Panc1 (cell line): ENCODE results near the gene CLIC1. TPM values are rescaled to one million over a fixed set of nuclear protein-coding genes. Genes with fewer than 3 reads are reported as not detected.

Source experiments
- ATAC-seq: fragments of 200-7000 bp; cut with Tn5 transposase; 2 replicates; pipeline ENCODE4 v1.9.1; 2020; ENCODE audit warnings: mild to moderate bottlenecking, moderate library complexity
- BruUV-seq: library from RNA; stranded (reverse); fragments of 400-500 nt; replicated peaks from 2 replicates; lab custom pipeline; 2021; lab: Mats Ljungman, UMichigan
- CTCF ChIA-PET: fragments of 300-600 bp; sonication (Branson Sonifier 250); formaldehyde crosslinking; loops from one replicate; lab custom pipeline; 2022; ENCODE audit warnings: antibody characterized with exemption; lab: Charles Lee
- POLR2A ChIA-PET: fragments of 300-600 bp; sonication (Branson Sonifier 250); formaldehyde crosslinking; loops from one replicate; lab custom pipeline; 2022; ENCODE audit warnings: antibody characterized with exemption; lab: Charles Lee
- DNase-seq: peaks from one replicate; pipeline ENCODE4 v3.0.0-alpha.2; 2010; ENCODE audit warnings: low read depth, low spot score
- H3K27ac ChIP-seq: 2 replicates; pipeline ENCODE4 v1.5.1; 2011; ENCODE audit warnings: mild to moderate bottlenecking, low read length, inconsistent platforms
- H3K27me3 ChIP-seq: fragments of 200-500 bp; sonication (Bioruptor generic); 2 replicates; pipeline ENCODE4 v1.6.0; 2014; ENCODE audit warnings: low read length, inconsistent platforms; ENCODE audit not compliant: control insufficient read depth, insufficient read depth
- H3K36me3 ChIP-seq: fragments of 200-500 bp; sonication (Bioruptor generic); 2 replicates; pipeline ENCODE4 v1.5.1; 2014; ENCODE audit warnings: inconsistent platforms, mild to moderate bottlenecking, low read length, moderate library complexity; ENCODE audit not compliant: control insufficient read depth, insufficient read depth
- H3K4me1 ChIP-seq: 2 replicates; pipeline ENCODE4 v1.5.1; 2011; ENCODE audit warnings: inconsistent platforms, mild to moderate bottlenecking, low read length, moderate library complexity; ENCODE audit not compliant: control insufficient read depth, insufficient read depth
- H3K4me3 ChIP-seq, 2 experiments: 2 replicates each; pipeline ENCODE4 v1.5.1; 2011 to 2012; ENCODE audit warnings: low read depth in 2 of 2, low read length in 2 of 2, mild to moderate bottlenecking in 2 of 2, inconsistent platforms in 1 of 2, moderate library complexity in 1 of 2
- H3K9me3 ChIP-seq: fragments of 200-500 bp; sonication (Bioruptor generic); 2 replicates; pipeline ENCODE4 v1.5.1; 2014; ENCODE audit warnings: low read depth, mild to moderate bottlenecking, inconsistent platforms, low read length, moderate library complexity; ENCODE audit not compliant: control insufficient read depth, insufficient read depth
- CTCF ChIP-seq: fragments of 450-650 bp; IDR thresholded peaks from 2 replicates; pipeline ENCODE4 v1.5.1; 2017; ENCODE audit warnings: mild to moderate bottlenecking
- POLR2AphosphoS5 ChIP-seq: IDR thresholded peaks from 2 replicates; pipeline ENCODE4 v1.6.1; 2012; ENCODE audit warnings: mild to moderate bottlenecking, low read depth, low read length, moderate library complexity
- REST ChIP-seq, 2 experiments: IDR thresholded peaks; 2 replicates each; pipeline ENCODE4 v1.6.1; 2011 to 2012; ENCODE audit warnings: low read depth in 2 of 2, control low read depth in 1 of 2, low read length in 1 of 2, mild to moderate bottlenecking in 1 of 2, moderate library complexity in 1 of 2; ENCODE audit not compliant: insufficient read depth in 1 of 2
- SIN3A ChIP-seq: IDR thresholded peaks from 2 replicates; pipeline ENCODE4 v1.6.1; 2012; ENCODE audit warnings: low read depth, mild to moderate bottlenecking, low read length, moderate library complexity, borderline replicate concordance; ENCODE audit not compliant: insufficient read depth
- TCF7L2 ChIP-seq: IDR thresholded peaks from 2 replicates; pipeline ENCODE4 v1.6.1; 2011; ENCODE audit warnings: mild to moderate bottlenecking, low read depth, low read length, inconsistent platforms
- in situ Hi-C: cut with HindIII; loops from 2 replicates; pipeline ENCODE4 v1.10.0; 2016; ENCODE audit warnings: low sequenced_read_pairs, low pct_unique_long_range_greater_than_20kb
- intact Hi-C: fragments of 100-400 bp; cut with micrococcal nuclease; formaldehyde crosslinking; loops from one replicate; pipeline ENCODE4 v1.10.0; 2022; ENCODE audit not compliant: unreplicated experiment
- total RNA-seq: library from RNA; stranded (reverse); gene quantifications from one replicate; pipeline ENCODE4 v1.2.1, GENCODE V29; 2021; ENCODE audit not compliant: unreplicated experiment

The CLIC1 gene
- total RNA-seq, 1 experiment from 2014 or later, result 583 TPM

- H3K4me1 ChIP-seq, result peaks cover 38% of the 10 kb centered on the region
- no peaks in the 10 kb centered on the region for H3K9me3 ChIP-seq
- peaks cover 22% of the 10 kb centered on the region for H3K36me3 ChIP-seq
- no TSS peak for BruUV-seq
- DNase-seq (no peak), ATAC-seq (peak; percentile 13; the same call in 1 of the 2 replicates)
- intact Hi-C loops, result loop anchor here (10.0 kb wide), 1 partner anchor 104 kb away; no protein-coding TSS in a partner anchor
- peak overlapping the region; percentile 83 to 85 for H3K4me3 ChIP-seq
- ChIA-PET POLR2A (interaction anchor here (1.0 to 1.9 kb wide), 2 partner anchors 9 to 78 kb away, joined by 3 to 5 read pairs; partner anchors contain the start of genes BAG6 and MSH5), CTCF (interaction anchor here (0.7 to 1.5 kb wide), 4 partner anchors 8 to 42 kb away, joined by 3 read pairs; no protein-coding TSS in a partner anchor)
- H3K27me3 ChIP-seq, result no peaks in the 10 kb centered on the region
- H3K27ac ChIP-seq, result peak overlapping the region; percentile 91
- in situ Hi-C loops, result no loop called here
- no peak for TF ChIP-seq REST (IDR thresholded peaks at IDR 0.05; ENCODE audit: insufficient read depth in 1 of 2, low read depth in 2 of 2, low read length in 1 of 2)
- no peak for TF ChIP-seq TCF7L2
These were observed 5.7 kb downstream of the CLIC1 start for GRCh38 chr6:31730631-31731086.

- Histone ChIP-seq H3K9me3 (no peaks in the 10 kb centered on the region), H3K36me3 (peaks cover 21% of the 10 kb centered on the region), H3K27me3 (no peaks in the 10 kb centered on the region), H3K4me1 (peaks cover 38% of the 10 kb centered on the region), H3K27ac (peak overlapping the region; percentile 91), H3K4me3 (peak overlapping the region; percentile 83 to 85)
- DNase-seq (no peak), ATAC-seq (peak; percentile 88)
- intact Hi-C loops, result loop anchor here (10.0 kb wide), 1 partner anchor 105 kb away; no protein-coding TSS in a partner anchor
- in situ Hi-C loops, result no loop called here
- TF ChIP-seq SIN3A (peak; percentile 86), POLR2AphosphoS5 (peak; percentile 99), TCF7L2 (no peak; the same call in 1 of the 2 replicates)
- ChIA-PET CTCF (interaction anchor here (0.8 to 1.5 kb wide), 4 partner anchors 9 to 212 kb away, joined by 3 to 4 read pairs (median 3); no protein-coding TSS in a partner anchor), POLR2A (interaction anchor here (0.5 to 1.9 kb wide), 8 partner anchors 10 to 598 kb away, joined by 3 to 7 read pairs (median 4); partner anchors contain the start of genes BAG6, HSPA1A, HSPA1L and MSH5)
- no TSS peak for BruUV-seq
These were observed 6.2 kb downstream of the CLIC1 start for GRCh38 chr6:31729979-31730630.

- Histone ChIP-seq H3K27ac (peak overlapping the region; percentile 91), H3K27me3 (no peaks in the 10 kb centered on the region), H3K4me3 (peak overlapping the region; percentile 83 to 85), H3K9me3 (no peaks in the 10 kb centered on the region), H3K36me3 (peaks cover 18% of the 10 kb centered on the region), H3K4me1 (peaks cover 38% of the 10 kb centered on the region)
- no peak for DNase-seq
- no TSS peak for BruUV-seq
- intact Hi-C loops (no loop called here), in situ Hi-C loops (no loop called here)
- TF ChIP-seq TCF7L2, result no peak
- TF ChIP-seq REST (IDR thresholded peaks at IDR 0.05; ENCODE audit: insufficient read depth in 1 of 2, low read depth in 2 of 2, low read length in 1 of 2), result no peak
- no peak; the same call in 1 of the 2 replicates for TF ChIP-seq SIN3A
- peak; percentile 88 for TF ChIP-seq CTCF
- CTCF ChIA-PET, result interaction anchor here (0.6 to 1.5 kb wide), 3 partner anchors 15 to 211 kb away, joined by 3 to 6 read pairs (median 4); no protein-coding TSS in a partner anchor
- peak; percentile 89 for ATAC-seq
- POLR2A ChIA-PET, result interaction anchor here (0.5 to 1.1 kb wide), 8 partner anchors 15 to 597 kb away, joined by 3 to 7 read pairs (median 4); partner anchors contain the start of genes BAG6, HSPA1A and HSPA1L
These were observed 6.8 kb downstream of the CLIC1 start for GRCh38 chr6:31729515-31729978.
